ENCODE data around the gene GTF3C6.
"Not testable (repeated sequence)": the region's sequence is repeated elsewhere in the genome, so short reads cannot be mapped to it uniquely, and the experiment has no call there.

The GTF3C6 gene

DNA sequence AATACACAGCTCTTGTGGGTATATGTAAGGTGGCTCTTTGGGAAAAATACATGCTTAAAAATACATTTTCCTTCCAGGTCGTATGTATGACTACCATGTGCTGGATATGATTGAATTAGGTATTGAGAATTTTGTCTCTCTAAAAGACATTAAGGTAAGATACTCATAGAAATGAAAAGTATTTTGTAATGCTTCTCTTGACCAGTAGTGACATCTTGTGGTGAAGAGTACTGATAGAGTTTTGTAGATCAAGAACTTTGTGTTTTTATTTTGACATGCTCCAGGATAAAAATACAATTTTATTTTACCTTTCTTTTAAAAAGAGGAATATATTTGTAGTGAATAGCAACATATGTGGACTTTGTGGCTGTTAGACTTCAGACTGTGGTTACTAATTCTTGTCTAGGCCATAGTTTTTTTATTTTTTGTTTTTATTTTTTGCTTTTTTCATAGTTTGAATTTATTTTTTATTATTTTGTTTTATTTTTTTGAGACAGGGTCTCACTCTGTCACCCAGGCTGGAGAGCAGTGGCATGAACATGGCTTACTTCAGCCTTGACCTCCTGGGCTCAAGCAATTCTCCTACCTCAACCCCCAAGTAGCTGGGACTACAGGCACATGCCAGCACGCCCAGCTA lies 41.2 kb downstream of the GTF3C6 start:
- H3K4me3 ChIP-seq (ENCODE audit: low read depth, low read length) = no peak overlapping the region
- TF ChIP-seq, protein P1, sequence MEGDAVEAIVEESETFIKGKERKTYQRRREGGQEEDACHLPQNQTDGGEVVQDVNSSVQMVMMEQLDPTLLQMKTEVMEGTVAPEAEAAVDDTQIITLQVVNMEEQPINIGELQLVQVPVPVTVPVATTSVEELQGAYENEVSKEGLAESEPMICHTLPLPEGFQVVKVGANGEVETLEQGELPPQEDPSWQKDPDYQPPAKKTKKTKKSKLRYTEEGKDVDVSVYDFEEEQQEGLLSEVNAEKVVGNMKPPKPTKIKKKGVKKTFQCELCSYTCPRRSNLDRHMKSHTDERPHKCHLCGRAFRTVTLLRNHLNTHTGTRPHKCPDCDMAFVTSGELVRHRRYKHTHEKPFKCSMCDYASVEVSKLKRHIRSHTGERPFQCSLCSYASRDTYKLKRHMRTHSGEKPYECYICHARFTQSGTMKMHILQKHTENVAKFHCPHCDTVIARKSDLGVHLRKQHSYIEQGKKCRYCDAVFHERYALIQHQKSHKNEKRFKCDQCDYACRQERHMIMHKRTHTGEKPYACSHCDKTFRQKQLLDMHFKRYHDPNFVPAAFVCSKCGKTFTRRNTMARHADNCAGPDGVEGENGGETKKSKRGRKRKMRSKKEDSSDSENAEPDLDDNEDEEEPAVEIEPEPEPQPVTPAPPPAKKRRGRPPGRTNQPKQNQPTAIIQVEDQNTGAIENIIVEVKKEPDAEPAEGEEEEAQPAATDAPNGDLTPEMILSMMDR (IDR thresholded peaks at IDR 0.05; ENCODE audit: insufficient read depth, low read depth, low read length, missing control alignments) = no peak
- peak; percentile 15 for DNase-seq (ENCODE audit: low read depth)

DNA sequence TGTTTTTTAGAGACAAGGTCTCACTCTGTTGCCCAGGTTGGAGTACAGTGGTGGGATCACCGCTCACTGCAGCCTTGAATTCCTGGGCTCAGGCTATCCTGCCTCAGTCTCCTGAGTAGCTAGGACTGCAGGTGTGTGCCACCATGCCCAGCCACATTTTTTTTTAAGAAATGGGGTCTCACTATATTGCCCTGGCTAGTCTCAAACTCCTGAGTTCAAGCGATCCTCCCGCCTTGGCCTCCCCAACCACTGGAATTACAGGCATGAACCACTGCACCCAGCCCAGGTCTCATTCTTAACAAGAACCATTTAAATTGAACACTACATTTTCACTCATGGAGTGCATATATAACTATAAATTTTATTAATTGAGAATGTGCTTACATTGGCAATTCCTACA lies 43.8 kb downstream of the GTF3C6 start:
- no peak overlapping the region for H3K4me3 ChIP-seq (ENCODE audit: low read depth, low read length)
- TF ChIP-seq, protein P1 (IDR thresholded peaks at IDR 0.05; ENCODE audit: insufficient read depth, low read depth, low read length, missing control alignments) = no peak

DNA sequence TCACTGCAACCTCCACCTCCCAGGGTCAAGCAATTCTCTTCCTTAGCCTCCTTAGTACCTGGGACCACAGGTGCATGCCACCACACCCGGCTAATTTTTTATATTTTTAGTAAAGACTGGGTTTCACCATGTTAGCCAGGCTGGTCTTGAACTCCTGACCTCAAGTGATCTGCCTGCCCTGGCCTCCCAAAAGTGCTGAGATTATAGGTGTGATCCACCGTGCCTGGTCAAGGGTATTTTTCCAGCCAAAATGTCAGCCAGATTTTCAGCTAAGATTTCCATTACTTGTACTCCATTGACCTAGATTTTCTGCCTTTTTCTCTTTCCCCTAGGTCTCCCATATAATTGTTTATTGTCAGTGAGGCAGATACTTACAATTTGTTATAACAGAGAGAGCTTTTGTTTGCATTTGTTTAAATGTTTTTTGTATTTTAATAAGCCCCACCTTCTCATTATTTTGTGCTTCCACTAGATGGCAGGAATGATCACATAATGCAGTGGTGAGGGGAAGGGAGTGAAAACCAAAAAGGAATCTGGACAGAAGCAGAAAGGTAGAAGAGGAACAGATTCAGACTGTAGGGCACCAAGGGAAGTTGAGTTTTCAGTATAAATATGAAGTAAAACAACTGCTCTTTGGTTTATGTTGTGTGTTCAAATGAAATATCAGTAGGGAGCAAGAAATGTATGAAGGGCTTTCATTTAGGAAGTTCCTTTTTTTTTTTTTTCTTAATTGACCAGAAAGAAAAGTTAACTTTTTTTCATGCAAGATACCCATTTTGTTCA lies 53.0 kb downstream of the GTF3C6 start:
- peak; percentile 50 for DNase-seq (ENCODE audit: low read depth)
- TF ChIP-seq, protein P1 (IDR thresholded peaks at IDR 0.05; ENCODE audit: insufficient read depth, low read depth, low read length, missing control alignments) = peak; percentile 51
- H3K4me3 ChIP-seq (ENCODE audit: low read depth, low read length) = no peak overlapping the region

More for the DNA sequence above, 43.8 kb downstream of the GTF3C6 start:
- no peak for DNase-seq (ENCODE audit: low read depth)

DNA sequence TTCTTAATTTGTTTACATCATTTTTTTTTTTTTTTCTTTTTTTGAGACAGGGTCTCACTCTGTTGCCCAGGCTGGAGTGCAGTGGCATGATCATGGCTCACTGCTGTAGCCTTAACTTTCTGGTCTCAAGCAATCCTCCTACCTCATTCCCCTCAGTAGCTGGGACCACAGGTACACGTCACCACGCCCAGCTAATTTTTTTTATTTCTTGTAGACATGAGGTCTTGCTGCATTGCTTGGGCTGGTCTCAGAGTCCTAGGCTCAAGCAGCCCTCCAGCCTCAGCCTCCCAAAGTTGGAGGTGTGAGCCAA lies 53.6 kb downstream of the GTF3C6 start:
- TF ChIP-seq, protein P1 (IDR thresholded peaks at IDR 0.05; ENCODE audit: insufficient read depth, low read depth, low read length, missing control alignments) = no peak
- no peak overlapping the region for H3K4me3 ChIP-seq (ENCODE audit: low read depth, low read length)
- no peak for DNase-seq (ENCODE audit: low read depth)

DNA sequence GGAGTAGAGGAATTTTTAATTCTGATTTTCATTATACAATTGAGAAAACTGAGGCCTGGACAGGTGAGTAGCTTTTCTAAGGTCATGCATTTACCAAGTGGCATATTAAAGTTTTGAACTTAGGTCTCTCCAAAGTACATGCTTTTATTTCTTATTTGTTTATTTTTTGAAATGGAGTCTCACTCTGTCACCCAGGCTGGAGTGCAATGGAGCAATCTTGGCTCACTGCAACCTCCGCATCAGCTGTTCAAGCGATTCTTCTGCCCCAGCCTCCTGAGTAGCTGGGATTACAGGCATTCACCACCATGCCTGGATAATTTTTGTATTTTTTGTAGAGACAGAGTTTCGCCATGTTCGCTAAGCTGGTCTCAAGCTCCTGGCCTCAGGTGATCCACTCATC lies 54.0 kb downstream of the GTF3C6 start:
- not testable (repeated sequence) for H3K4me3 ChIP-seq (ENCODE audit: low read depth, low read length); DNase-seq (ENCODE audit: low read depth)

DNA sequence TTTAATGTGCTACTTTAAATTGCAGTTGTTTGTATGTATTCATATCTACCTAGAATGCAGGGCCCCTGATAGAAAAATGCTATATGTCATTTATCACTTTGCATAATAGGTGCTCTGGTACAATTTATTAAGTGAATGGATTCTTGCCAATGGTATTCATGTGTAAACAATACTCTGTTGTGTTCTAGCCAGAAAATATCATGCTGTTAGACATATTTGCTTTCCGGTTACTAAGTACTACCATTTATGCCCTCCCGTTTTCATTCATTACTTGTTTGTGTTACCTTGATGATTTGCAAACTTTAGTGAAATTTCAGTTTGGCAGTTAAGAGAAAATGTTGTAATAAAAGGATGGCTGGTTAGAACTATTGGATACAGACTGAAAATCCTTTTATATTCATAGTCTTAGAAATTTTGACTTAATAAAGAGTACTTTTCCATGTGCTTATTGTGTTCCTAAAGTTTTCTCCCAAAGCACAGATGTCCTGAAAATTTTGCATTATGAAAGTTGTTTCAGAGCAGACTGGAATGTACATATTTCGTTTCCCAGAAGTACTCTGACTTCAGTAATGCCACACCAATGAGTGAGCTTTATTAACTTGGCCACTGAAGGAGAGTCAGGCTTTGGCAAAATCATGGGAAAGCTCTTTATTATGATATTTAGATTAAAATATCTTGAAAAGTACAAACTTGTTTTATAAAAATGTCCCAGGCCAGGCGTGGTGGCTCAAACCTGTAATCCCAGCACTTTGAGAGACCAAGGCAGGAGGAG lies 54.8 kb downstream of the GTF3C6 start:
- TF ChIP-seq, protein P1 (IDR thresholded peaks at IDR 0.05; ENCODE audit: insufficient read depth, low read depth, low read length, missing control alignments) = no peak
- no peak for DNase-seq (ENCODE audit: low read depth)
- no peak overlapping the region for H3K4me3 ChIP-seq (ENCODE audit: low read depth, low read length)

DNA sequence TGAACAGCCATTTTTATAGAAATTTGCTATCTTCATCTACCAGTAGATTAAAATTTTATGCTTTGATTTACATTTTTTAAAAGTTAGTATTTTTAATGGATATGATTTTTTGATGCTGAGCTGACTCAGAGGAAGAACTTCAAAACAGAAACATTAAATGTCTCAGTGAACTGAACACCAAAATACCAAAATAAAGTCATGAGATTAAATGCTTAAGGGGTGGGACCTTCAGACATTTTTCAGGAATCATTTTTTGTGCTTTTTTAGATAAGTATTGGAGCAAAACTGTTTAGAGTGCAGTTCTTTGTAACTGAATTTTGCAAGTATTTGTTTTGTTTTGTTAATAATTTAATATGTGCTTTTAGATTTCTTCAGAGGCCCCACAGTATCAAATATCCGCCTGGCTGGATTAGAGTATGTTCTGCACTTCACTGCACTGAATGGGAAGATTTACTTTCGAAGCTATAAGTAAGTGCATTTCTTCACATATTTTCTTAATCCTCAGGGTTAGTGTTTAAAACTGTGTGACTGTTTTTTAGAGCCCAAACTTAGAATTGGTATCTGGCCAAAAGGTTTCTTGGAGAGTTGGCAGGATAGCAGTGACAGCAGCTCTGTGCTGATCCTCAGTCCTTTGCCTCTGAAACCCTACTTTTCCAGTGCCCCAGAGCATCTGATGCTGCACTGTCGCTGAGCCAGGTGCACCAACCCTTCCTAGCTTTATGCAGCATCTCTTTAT lies 57.1 kb downstream of the GTF3C6 start:
- TF ChIP-seq, protein P1 (IDR thresholded peaks at IDR 0.05; ENCODE audit: insufficient read depth, low read depth, low read length, missing control alignments) = no peak
- no peak overlapping the region for H3K4me3 ChIP-seq (ENCODE audit: low read depth, low read length)
- DNase-seq (ENCODE audit: low read depth) = no peak

DNA sequence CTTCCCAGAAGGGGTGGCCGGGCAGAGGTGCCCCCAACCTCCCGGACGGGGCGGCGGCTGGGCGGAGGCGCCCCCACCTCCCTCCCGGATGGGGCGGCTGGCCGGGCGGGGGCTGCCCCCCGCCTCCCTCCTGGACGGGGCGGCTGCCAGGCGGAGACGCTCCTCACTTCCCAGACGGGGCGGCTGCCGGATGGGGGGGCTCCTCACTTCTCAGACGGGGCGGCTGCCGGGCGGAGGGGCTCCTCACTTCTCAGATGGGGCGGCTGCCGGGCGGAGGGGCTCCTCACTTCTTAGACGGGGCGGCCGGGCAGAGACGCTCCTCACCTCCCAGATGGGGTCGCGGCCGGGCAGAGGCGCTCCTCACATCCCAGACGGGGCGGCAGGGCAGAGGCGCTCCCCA lies 58.7 kb downstream of the GTF3C6 start:
- DNase-seq (ENCODE audit: low read depth); H3K4me3 ChIP-seq (ENCODE audit: low read depth, low read length): not testable (repeated sequence)
